ENCODE data around the gene EFL1. TPM values are rescaled to one million over a fixed set of nuclear protein-coding genes. Genes with fewer than 3 reads are reported as not detected.

EFL1 gene
- total and polyA plus RNA-seq, 2 experiments from 2014 or later: 15.4 to 46.4 TPM

DNA sequence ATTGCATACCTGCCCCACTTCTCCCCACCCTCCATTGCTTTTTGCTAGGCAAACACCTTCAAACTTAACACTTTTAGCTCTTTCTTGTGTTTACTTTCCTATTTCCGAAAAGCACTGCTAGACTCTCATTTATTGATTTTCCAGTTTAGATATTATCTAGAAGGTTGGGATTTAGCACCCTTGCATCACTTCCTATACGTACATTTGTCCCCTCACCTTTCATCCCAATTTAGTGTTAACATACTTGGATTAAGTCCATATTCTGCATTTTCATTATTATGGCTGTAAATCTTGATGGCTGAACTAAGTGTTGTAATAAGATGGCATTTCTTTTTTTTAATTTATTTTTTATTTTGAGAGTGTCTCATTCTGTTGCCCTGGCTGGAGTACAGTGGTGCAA lies 47.3 kb upstream of the EFL1 start:
- Histone ChIP-seq H3K79me2 (replicated peaks; ENCODE audit: insufficient read depth) (no peaks in the 10 kb centered on the region), H3K36me3 (ENCODE audit: insufficient read depth) (no peaks in the 10 kb centered on the region), H2AFZ (no peak overlapping the region), H3K4me3 (no peak overlapping the region), H3K27ac (ENCODE audit: low read depth) (no peak overlapping the region), H3K27me3 (ENCODE audit: insufficient read depth) (no peaks in the 10 kb centered on the region), H3K9me2 (ENCODE audit: insufficient read depth) (no peaks in the 10 kb centered on the region), H4K20me1 (replicated peaks; ENCODE audit: insufficient read depth) (no peaks in the 10 kb centered on the region), H3K4me2 (no peak overlapping the region), H3F3A (replicated peaks; ENCODE audit: low read depth) (no peaks in the 10 kb centered on the region), H3K4me1 (ENCODE audit: insufficient read depth) (no peaks in the 10 kb centered on the region)
- Mint-ChIP-seq H3K9me3 (peaks cover 5% of the 10 kb centered on the region; the same call in 1 of the 3 replicates), H3K4me1 (no peaks in the 10 kb centered on the region), H3K36me3 (ENCODE audit: low read depth) (no peaks in the 10 kb centered on the region; the same call in 2 of the 3 replicates), H3K27ac (no peak overlapping the region), H3K4me3 (no peak overlapping the region), H3K27me3 (ENCODE audit: insufficient read depth, low read depth, poor library complexity) (no peaks in the 10 kb centered on the region)
- ATAC-seq (no peak), DNase-seq (ENCODE audit: low spot score) (no peak)
- TF ChIP-seq, protein P1, sequence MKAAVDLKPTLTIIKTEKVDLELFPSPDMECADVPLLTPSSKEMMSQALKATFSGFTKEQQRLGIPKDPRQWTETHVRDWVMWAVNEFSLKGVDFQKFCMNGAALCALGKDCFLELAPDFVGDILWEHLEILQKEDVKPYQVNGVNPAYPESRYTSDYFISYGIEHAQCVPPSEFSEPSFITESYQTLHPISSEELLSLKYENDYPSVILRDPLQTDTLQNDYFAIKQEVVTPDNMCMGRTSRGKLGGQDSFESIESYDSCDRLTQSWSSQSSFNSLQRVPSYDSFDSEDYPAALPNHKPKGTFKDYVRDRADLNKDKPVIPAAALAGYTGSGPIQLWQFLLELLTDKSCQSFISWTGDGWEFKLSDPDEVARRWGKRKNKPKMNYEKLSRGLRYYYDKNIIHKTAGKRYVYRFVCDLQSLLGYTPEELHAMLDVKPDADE (IDR thresholded peaks at IDR 0.05): no peak
- TF ChIP-seq STAT1 (IDR thresholded peaks at IDR 0.05; ENCODE audit: unreplicated experiment): no peak
- TF ChIP-seq ZNF331 (CRISPR knock-in tag; IDR thresholded peaks at IDR 0.05; ENCODE audit: low read depth): no peak
- TF ChIP-seq, protein P2, sequence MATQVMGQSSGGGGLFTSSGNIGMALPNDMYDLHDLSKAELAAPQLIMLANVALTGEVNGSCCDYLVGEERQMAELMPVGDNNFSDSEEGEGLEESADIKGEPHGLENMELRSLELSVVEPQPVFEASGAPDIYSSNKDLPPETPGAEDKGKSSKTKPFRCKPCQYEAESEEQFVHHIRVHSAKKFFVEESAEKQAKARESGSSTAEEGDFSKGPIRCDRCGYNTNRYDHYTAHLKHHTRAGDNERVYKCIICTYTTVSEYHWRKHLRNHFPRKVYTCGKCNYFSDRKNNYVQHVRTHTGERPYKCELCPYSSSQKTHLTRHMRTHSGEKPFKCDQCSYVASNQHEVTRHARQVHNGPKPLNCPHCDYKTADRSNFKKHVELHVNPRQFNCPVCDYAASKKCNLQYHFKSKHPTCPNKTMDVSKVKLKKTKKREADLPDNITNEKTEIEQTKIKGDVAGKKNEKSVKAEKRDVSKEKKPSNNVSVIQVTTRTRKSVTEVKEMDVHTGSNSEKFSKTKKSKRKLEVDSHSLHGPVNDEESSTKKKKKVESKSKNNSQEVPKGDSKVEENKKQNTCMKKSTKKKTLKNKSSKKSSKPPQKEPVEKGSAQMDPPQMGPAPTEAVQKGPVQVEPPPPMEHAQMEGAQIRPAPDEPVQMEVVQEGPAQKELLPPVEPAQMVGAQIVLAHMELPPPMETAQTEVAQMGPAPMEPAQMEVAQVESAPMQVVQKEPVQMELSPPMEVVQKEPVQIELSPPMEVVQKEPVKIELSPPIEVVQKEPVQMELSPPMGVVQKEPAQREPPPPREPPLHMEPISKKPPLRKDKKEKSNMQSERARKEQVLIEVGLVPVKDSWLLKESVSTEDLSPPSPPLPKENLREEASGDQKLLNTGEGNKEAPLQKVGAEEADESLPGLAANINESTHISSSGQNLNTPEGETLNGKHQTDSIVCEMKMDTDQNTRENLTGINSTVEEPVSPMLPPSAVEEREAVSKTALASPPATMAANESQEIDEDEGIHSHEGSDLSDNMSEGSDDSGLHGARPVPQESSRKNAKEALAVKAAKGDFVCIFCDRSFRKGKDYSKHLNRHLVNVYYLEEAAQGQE (IDR thresholded peaks at IDR 0.05; ENCODE audit: unreplicated experiment): no peak
- TF ChIP-seq, protein P3, sequence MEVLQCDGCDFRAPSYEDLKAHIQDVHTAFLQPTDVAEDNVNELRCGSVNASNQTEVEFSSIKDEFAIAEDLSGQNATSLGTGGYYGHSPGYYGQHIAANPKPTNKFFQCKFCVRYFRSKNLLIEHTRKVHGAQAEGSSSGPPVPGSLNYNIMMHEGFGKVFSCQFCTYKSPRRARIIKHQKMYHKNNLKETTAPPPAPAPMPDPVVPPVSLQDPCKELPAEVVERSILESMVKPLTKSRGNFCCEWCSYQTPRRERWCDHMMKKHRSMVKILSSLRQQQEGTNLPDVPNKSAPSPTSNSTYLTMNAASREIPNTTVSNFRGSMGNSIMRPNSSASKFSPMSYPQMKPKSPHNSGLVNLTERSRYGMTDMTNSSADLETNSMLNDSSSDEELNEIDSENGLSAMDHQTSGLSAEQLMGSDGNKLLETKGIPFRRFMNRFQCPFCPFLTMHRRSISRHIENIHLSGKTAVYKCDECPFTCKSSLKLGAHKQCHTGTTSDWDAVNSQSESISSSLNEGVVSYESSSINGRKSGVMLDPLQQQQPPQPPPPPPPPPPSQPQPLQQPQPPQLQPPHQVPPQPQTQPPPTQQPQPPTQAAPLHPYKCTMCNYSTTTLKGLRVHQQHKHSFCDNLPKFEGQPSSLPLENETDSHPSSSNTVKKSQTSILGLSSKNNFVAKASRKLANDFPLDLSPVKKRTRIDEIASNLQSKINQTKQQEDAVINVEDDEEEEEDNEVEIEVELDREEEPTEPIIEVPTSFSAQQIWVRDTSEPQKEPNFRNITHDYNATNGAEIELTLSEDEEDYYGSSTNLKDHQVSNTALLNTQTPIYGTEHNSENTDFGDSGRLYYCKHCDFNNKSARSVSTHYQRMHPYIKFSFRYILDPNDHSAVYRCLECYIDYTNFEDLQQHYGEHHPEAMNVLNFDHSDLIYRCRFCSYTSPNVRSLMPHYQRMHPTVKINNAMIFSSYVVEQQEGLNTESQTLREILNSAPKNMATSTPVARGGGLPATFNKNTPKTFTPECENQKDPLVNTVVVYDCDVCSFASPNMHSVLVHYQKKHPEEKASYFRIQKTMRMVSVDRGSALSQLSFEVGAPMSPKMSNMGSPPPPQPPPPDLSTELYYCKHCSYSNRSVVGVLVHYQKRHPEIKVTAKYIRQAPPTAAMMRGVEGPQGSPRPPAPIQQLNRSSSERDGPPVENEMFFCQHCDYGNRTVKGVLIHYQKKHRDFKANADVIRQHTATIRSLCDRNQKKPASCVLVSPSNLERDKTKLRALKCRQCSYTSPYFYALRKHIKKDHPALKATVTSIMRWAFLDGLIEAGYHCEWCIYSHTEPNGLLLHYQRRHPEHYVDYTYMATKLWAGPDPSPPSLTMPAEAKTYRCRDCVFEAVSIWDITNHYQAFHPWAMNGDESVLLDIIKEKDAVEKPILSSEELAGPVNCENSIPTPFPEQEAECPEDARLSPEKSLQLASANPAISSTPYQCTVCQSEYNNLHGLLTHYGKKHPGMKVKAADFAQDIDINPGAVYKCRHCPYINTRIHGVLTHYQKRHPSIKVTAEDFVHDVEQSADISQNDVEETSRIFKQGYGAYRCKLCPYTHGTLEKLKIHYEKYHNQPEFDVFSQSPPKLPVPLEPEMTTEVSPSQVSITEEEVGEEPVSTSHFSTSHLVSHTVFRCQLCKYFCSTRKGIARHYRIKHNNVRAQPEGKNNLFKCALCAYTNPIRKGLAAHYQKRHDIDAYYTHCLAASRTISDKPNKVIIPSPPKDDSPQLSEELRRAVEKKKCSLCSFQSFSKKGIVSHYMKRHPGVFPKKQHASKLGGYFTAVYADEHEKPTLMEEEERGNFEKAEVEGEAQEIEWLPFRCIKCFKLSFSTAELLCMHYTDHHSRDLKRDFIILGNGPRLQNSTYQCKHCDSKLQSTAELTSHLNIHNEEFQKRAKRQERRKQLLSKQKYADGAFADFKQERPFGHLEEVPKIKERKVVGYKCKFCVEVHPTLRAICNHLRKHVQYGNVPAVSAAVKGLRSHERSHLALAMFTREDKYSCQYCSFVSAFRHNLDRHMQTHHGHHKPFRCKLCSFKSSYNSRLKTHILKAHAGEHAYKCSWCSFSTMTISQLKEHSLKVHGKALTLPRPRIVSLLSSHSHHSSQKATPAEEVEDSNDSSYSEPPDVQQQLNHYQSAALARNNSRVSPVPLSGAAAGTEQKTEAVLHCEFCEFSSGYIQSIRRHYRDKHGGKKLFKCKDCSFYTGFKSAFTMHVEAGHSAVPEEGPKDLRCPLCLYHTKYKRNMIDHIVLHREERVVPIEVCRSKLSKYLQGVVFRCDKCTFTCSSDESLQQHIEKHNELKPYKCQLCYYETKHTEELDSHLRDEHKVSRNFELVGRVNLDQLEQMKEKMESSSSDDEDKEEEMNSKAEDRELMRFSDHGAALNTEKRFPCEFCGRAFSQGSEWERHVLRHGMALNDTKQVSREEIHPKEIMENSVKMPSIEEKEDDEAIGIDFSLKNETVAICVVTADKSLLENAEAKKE (CRISPR knock-in tag; IDR thresholded peaks at IDR 0.05): no peak
- no peak for TF ChIP-seq EZH2 (IDR thresholded peaks at IDR 0.05; ENCODE audit: low read depth, unreplicated experiment)
- TF ChIP-seq ZNF114 (CRISPR knock-in tag; IDR thresholded peaks at IDR 0.05): no peak
- no peak for TF ChIP-seq EZH2phosphoT487 (IDR thresholded peaks at IDR 0.05; ENCODE audit: unreplicated experiment)

All from GM23338 (cell line).